ENCODE measurements around the gene KRT72. TPM values are rescaled to one million over a fixed set of nuclear protein-coding genes. Genes with fewer than 3 reads are reported as not detected.

The KRT72 gene
- total RNA-seq, 5 donors from 2014 or later (not counting 1 experiment from before 2014, with no cell fraction given) = 10.1 to 52.7 (median 28.7) TPM

DNA sequence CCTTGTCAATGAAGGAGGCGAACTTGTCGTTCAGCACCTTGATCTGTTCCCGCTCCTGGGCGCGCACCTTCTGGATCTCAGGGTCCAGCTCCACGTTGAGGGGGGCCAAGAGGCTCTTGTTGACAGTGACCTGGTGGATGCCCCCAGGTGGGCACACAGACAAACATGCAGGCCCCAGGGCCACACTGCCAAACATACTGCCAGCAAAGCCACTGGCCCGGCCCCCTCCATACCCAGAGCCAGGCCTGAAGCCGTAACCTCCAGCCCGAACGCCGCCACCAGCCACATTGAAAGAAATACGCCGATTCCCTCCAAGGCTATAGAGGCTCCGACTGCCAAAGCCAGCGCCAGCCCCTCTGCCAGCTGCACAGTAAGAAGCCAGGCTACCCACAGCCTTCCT, 28.0 kb downstream of the KRT72 start:
- Histone ChIP-seq H3K9me3 (no peaks in the 10 kb centered on the region), H3K36me3 (ENCODE audit: control insufficient read depth in 2 of 2, extremely low read depth in 1 of 2, insufficient read depth in 1 of 2, low read length in 1 of 2) (no peaks in the 10 kb centered on the region), H3K27ac (ENCODE audit: low read length) (no peak overlapping the region), H3K4me3 (ENCODE audit: control insufficient read depth in 1 of 2, extremely low read depth in 1 of 2, low read length in 1 of 2) (no peak overlapping the region), H3K27me3 (replicated peaks in 1 of 2; ENCODE audit: control insufficient read depth in 2 of 2, extremely low read depth in 1 of 2, insufficient read depth in 2 of 2, low read length in 1 of 2) (peaks cover 0 to 32% of the 10 kb centered on the region in 2 experiments), H3K4me1 (ENCODE audit: control insufficient read depth in 1 of 2, extremely low read depth in 1 of 2, insufficient read depth in 2 of 2, low read length in 2 of 2) (peaks cover 0 to 35% of the 10 kb centered on the region in 2 experiments)
- 88% methylated on average over 15 of the region's 15 CpGs for WGBS (ENCODE audit: insufficient coverage)
- Mint-ChIP-seq H3K4me3 (no peak overlapping the region), H3K27me3 (peaks cover 3 to 5% of the 10 kb centered on the region in 2 donors), H3K9me3 (no peaks in the 10 kb centered on the region), H3K27ac (no peak overlapping the region), H3K4me1 (peaks cover 0 to 8% (median 3%) of the 10 kb centered on the region in 3 donors), H3K36me3 (no peaks in the 10 kb centered on the region)
- POLR2A ChIA-PET = no interaction called here
- CTCF ChIA-PET = no interaction called here
- no peak for DNase-seq
- no peak for ATAC-seq (replicated peaks in 1 of 4)

DNA sequence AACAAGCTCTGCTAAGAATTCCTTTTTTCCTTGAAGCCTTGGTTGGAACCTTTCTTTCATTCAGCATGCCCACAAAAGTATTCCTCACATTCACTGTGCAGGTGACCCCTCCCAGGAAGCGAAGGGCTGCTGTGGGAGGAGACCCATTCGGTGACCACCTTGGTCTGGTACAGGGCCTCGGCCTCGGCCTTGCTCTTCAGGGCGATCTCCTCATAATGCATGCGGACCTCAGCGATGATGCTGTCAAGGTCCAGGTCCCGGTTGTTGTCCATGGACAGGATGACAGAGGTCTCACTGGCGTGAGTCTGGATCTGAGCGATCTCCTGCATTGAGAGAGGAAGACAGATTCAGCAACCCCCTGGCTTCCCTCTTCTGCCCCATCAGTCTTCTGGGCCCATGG, 30.8 kb downstream of the KRT72 start:
- ATAC-seq (replicated peaks in 1 of 4) (no peak), DNase-seq (no peak)
- Mint-ChIP-seq H3K36me3 (no peaks in the 10 kb centered on the region), H3K9me3 (no peaks in the 10 kb centered on the region), H3K4me1 (peaks cover 0 to 10% (median 8%) of the 10 kb centered on the region in 3 donors), H3K4me3 (no peak overlapping the region), H3K27ac (no peak overlapping the region), H3K27me3 (peaks cover 12 to 18% of the 10 kb centered on the region in 2 donors)
- CTCF ChIA-PET = no interaction called here
- no peak overlapping the region for H3K27ac ChIP-seq (ENCODE audit: low read length)
- 87% methylated on average over 10 of the region's 10 CpGs for WGBS (ENCODE audit: insufficient coverage)
- H3K4me1 ChIP-seq (ENCODE audit: control insufficient read depth in 1 of 2, extremely low read depth in 1 of 2, insufficient read depth in 2 of 2, low read length in 2 of 2) = peaks cover 0 to 59% of the 10 kb centered on the region in 2 experiments
- H3K4me3 ChIP-seq (ENCODE audit: control insufficient read depth in 1 of 2, extremely low read depth in 1 of 2, low read length in 1 of 2) = no peak overlapping the region
- POLR2A ChIA-PET = no interaction called here
- no peaks in the 10 kb centered on the region for H3K36me3 ChIP-seq (ENCODE audit: control insufficient read depth in 2 of 2, extremely low read depth in 1 of 2, insufficient read depth in 1 of 2, low read length in 1 of 2)
- H3K27me3 ChIP-seq (replicated peaks in 1 of 2; ENCODE audit: control insufficient read depth in 2 of 2, extremely low read depth in 1 of 2, insufficient read depth in 2 of 2, low read length in 1 of 2) = peaks cover 0 to 38% of the 10 kb centered on the region in 2 experiments
- no peaks in the 10 kb centered on the region for H3K9me3 ChIP-seq

DNA sequence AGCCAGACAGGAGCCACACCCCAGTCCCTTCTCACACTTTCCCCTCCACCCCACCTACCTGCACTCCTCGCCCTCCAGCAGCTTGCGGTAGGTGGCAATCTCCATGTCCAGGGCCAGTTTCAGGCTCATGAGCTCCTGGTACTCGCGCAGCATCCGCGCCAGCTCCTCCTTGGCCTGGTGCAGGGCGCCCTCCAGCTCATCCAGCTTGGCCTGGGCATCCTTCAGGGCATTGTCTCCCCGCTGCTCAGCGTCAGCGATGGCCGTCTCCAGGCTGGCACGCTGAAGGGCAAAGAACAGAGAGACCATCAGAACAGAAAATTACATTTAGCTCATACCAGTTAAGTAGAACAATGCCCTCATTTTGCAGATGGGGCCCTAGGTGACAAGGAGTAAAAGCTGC, 33.2 kb downstream of the KRT72 start:
- no peak overlapping the region for H3K4me3 Mint-ChIP-seq
- Histone ChIP-seq H3K4me1 (ENCODE audit: control insufficient read depth in 1 of 2, extremely low read depth in 1 of 2, insufficient read depth in 2 of 2, low read length in 2 of 2) (peaks cover 0 to 46% of the 10 kb centered on the region in 2 experiments), H3K9me3 (no peaks in the 10 kb centered on the region), H3K27ac (ENCODE audit: low read length) (no peak overlapping the region), H3K4me3 (ENCODE audit: control insufficient read depth in 1 of 2, extremely low read depth in 1 of 2, low read length in 1 of 2) (no peak overlapping the region), H3K27me3 (replicated peaks in 1 of 2; ENCODE audit: control insufficient read depth in 2 of 2, extremely low read depth in 1 of 2, insufficient read depth in 2 of 2, low read length in 1 of 2) (peaks cover 0 to 31% of the 10 kb centered on the region in 2 experiments), H3K36me3 (ENCODE audit: control insufficient read depth in 2 of 2, extremely low read depth in 1 of 2, insufficient read depth in 1 of 2, low read length in 1 of 2) (no peaks in the 10 kb centered on the region)
- no peaks in the 10 kb centered on the region for H3K36me3 Mint-ChIP-seq
- ChIA-PET CTCF (no interaction called here), POLR2A (no interaction called here)
- WGBS (ENCODE audit: insufficient coverage) = 89% methylated on average over 12 of the region's 12 CpGs
- no peak overlapping the region for H3K27ac Mint-ChIP-seq
- no peaks in the 10 kb centered on the region for H3K9me3 Mint-ChIP-seq
- DNase-seq (no peak), ATAC-seq (replicated peaks in 1 of 4) (no peak)
- H3K27me3 Mint-ChIP-seq = peaks cover 12 to 26% of the 10 kb centered on the region in 2 donors
- peaks cover 0 to 10% (median 8%) of the 10 kb centered on the region in 3 donors for H3K4me1 Mint-ChIP-seq

DNA sequence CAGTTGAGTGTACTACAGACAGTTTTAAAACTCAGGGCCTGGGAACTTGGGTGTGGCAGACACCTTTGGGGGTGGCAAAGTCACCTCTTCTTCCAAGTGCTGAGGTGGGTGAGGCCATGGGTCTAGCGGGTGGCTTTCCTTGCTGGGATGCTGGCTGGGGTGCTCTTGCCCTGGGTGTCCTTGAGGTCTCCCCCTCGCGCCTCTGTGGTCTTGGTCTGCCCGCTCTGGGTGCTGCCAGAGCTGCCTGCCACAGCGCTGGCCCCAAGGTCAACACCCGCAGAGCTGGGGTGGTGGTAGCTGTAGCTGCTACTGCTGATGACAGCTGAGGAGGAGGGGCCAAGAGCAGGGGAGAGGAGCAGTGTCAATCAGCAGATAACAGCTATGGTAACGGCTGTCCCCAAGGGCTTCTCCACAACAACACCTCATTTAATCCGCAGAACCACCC, 34.4 kb downstream of the KRT72 start:
- peak in 2 of 4 experiments; percentile 76 to 82 for ATAC-seq (replicated peaks in 1 of 4)
- WGBS (ENCODE audit: insufficient coverage) = 63% methylated on average over 4 of the region's 8 CpGs
- ChIA-PET CTCF (interaction anchor here in 1 of 2 donors (0.6 to 0.8 kb wide), 2 partner anchors 44 to 75 kb away, joined by 3 to 4 read pairs; no protein-coding TSS in a partner anchor), POLR2A (no interaction called here)
- Mint-ChIP-seq H3K27ac (peak overlapping the region in 1 of 2 donors; percentile 59), H3K4me1 (peaks cover 0 to 10% (median 0%) of the 10 kb centered on the region in 3 donors), H3K4me3 (peak overlapping the region in 1 of 3 donors; percentile 21), H3K36me3 (no peaks in the 10 kb centered on the region), H3K9me3 (no peaks in the 10 kb centered on the region), H3K27me3 (peaks cover 7 to 24% of the 10 kb centered on the region in 2 donors)
- peaks cover 0 to 46% of the 10 kb centered on the region in 2 experiments for H3K4me1 ChIP-seq (ENCODE audit: control insufficient read depth in 1 of 2, extremely low read depth in 1 of 2, insufficient read depth in 2 of 2, low read length in 2 of 2)
- H3K9me3 ChIP-seq = no peaks in the 10 kb centered on the region
- H3K36me3 ChIP-seq (ENCODE audit: control insufficient read depth in 2 of 2, extremely low read depth in 1 of 2, insufficient read depth in 1 of 2, low read length in 1 of 2) = no peaks in the 10 kb centered on the region
- H3K27ac ChIP-seq (ENCODE audit: low read length) = peak overlapping the region; percentile 84
- H3K27me3 ChIP-seq (replicated peaks in 1 of 2; ENCODE audit: control insufficient read depth in 2 of 2, extremely low read depth in 1 of 2, insufficient read depth in 2 of 2, low read length in 1 of 2) = peaks cover 0 to 27% of the 10 kb centered on the region in 2 experiments
- H3K4me3 ChIP-seq (ENCODE audit: control insufficient read depth in 1 of 2, extremely low read depth in 1 of 2, low read length in 1 of 2) = no peak overlapping the region
- peak in 32 of 35 experiments; percentile 14 to 83 (median 63) for DNase-seq

DNA sequence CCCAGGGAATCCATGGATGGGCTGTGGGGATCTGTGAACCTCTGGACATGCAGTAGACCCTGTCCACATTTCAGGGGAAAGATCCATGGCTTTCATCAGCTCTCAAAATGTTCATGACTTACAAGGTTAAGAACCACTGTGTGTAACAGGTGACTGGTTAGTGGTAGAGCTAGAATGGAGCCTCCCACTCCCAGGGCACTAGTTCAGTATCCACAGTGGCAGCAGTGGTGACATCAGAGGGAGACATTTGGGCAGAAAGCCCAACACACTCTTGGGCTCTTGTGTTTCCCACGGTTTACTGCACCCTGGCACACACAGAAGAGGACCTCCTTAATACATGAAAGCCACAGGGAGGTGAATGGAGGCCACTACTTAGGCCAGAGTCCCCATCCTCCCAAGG, 36.7 kb downstream of the KRT72 start:
- ATAC-seq (replicated peaks in 1 of 4) = no peak
- H3K9me3 Mint-ChIP-seq = no peaks in the 10 kb centered on the region
- Histone ChIP-seq H3K4me3 (ENCODE audit: control insufficient read depth in 1 of 2, extremely low read depth in 1 of 2, low read length in 1 of 2) (no peak overlapping the region), H3K4me1 (ENCODE audit: control insufficient read depth in 1 of 2, extremely low read depth in 1 of 2, insufficient read depth in 2 of 2, low read length in 2 of 2) (peaks cover 0 to 50% of the 10 kb centered on the region in 2 experiments), H3K27ac (ENCODE audit: low read length) (no peak overlapping the region), H3K36me3 (ENCODE audit: control insufficient read depth in 2 of 2, extremely low read depth in 1 of 2, insufficient read depth in 1 of 2, low read length in 1 of 2) (no peaks in the 10 kb centered on the region), H3K27me3 (replicated peaks in 1 of 2; ENCODE audit: control insufficient read depth in 2 of 2, extremely low read depth in 1 of 2, insufficient read depth in 2 of 2, low read length in 1 of 2) (peaks cover 0 to 13% of the 10 kb centered on the region in 2 experiments), H3K9me3 (no peaks in the 10 kb centered on the region)
- no peak overlapping the region for H3K27ac Mint-ChIP-seq
- H3K27me3 Mint-ChIP-seq = peaks cover 13 to 28% of the 10 kb centered on the region in 2 donors
- WGBS (ENCODE audit: insufficient coverage) = no CpG with 5 or more reads among the region's 1 CpG
- H3K4me3 Mint-ChIP-seq = no peak overlapping the region
- peaks cover 0 to 14% (median 0%) of the 10 kb centered on the region in 3 donors for H3K4me1 Mint-ChIP-seq
- H3K36me3 Mint-ChIP-seq = no peaks in the 10 kb centered on the region
- CTCF ChIA-PET = interaction anchor here in 1 of 2 donors (0.5 kb wide), 1 partner anchor 264 kb away, joined by 4 read pairs; no protein-coding TSS in a partner anchor
- POLR2A ChIA-PET = no interaction called here
- no peak for DNase-seq

DNA sequence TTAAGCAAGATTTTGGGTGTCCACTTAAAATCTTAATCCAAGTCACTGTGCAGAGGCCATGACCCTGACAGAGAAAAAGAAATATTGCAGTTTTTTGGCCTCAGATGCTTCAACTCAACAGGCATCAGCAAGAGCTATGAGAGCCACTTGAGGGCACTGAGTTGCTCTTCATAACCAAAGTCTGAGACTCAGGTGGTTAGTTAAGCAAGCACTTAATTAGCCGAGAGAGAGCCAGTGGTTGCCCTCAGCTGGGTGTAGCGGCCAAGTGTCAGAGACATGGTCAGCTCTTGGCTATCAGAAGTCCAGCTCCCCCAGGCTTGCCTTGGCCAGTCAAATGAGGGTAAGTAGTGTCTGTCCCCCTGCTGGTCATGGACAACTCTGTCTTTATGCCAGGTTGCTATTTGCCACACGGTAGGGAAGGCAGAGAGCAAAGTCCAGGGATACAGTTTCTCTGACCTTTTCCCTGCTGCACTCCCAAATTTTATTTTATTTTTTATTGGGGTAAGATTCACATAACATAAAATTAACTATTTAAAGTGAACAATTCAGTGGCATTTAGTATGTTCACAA, 39.3 kb downstream of the KRT72 start:
- no peaks in the 10 kb centered on the region for H3K36me3 ChIP-seq (ENCODE audit: control insufficient read depth in 2 of 2, extremely low read depth in 1 of 2, insufficient read depth in 1 of 2, low read length in 1 of 2)
- no peaks in the 10 kb centered on the region for H3K9me3 Mint-ChIP-seq
- no peaks in the 10 kb centered on the region for H3K36me3 Mint-ChIP-seq
- ChIA-PET POLR2A (no interaction called here), CTCF (no interaction called here)
- H3K4me1 Mint-ChIP-seq = peaks cover 0 to 24% (median 5%) of the 10 kb centered on the region in 3 donors
- no peak overlapping the region for H3K4me3 Mint-ChIP-seq
- ATAC-seq (replicated peaks in 1 of 4) (no peak), DNase-seq (no peak)
- H3K27me3 ChIP-seq (replicated peaks in 1 of 2; ENCODE audit: control insufficient read depth in 2 of 2, extremely low read depth in 1 of 2, insufficient read depth in 2 of 2, low read length in 1 of 2) = peaks cover 0 to 11% of the 10 kb centered on the region in 2 experiments
- no peak overlapping the region for H3K27ac Mint-ChIP-seq
- no peak overlapping the region for H3K27ac ChIP-seq (ENCODE audit: low read length)
- H3K9me3 ChIP-seq = no peaks in the 10 kb centered on the region
- no peak overlapping the region for H3K4me3 ChIP-seq (ENCODE audit: control insufficient read depth in 1 of 2, extremely low read depth in 1 of 2, low read length in 1 of 2)
- 86% methylated on average over 2 of the region's 3 CpGs for WGBS (ENCODE audit: insufficient coverage)
- H3K27me3 Mint-ChIP-seq = peaks cover 20 to 27% of the 10 kb centered on the region in 2 donors
- peaks cover 0 to 49% of the 10 kb centered on the region in 2 experiments for H3K4me1 ChIP-seq (ENCODE audit: control insufficient read depth in 1 of 2, extremely low read depth in 1 of 2, insufficient read depth in 2 of 2, low read length in 2 of 2)
